Fibroblast of skin of scalp (primary cell): ENCODE measurements around the gene SLC36A2. TPM values are rescaled to one million over a fixed set of nuclear protein-coding genes. Genes with fewer than 3 reads are reported as not detected.
A peak's percentile ranks its signal among the peaks of the same experiment; 100 is the strongest.
"Not testable (repeated sequence)": the region's sequence is repeated elsewhere in the genome, so short reads cannot be mapped to it uniquely, and the experiment has no call there.

Experiments
- DNase-seq: peaks from one replicate; pipeline ENCODE4 v3.0.0-alpha.2; 2013
- polyA plus RNA-seq, 2 experiments: library from polyadenylated mRNA; unstranded; fragments of 120-200 nt; gene quantifications; one replicate each; pipeline ENCODE4 v1.2.1, GENCODE V29; 2013; ENCODE audit not compliant: insufficient read length in 2 of 2

Gene SLC36A2
- not detected for polyA plus RNA-seq (2013, experiment 1 of 2; ENCODE audit: insufficient read length)
- not detected for polyA plus RNA-seq (2013, experiment 2 of 2; ENCODE audit: insufficient read length)

GRCh38 chr5:151347369-151347768 lies at the start of gene SLC36A2:
Gene SLC36A2 (minus strand): TSS chr5:151347559. CDS start chr5:151347460, 99 bp downstream.
- DNase-seq, result no peak

- DNase-seq, result no peak
These were observed 41.6 kb upstream of the SLC36A2 start for GRCh38 chr5:151388960-151389359.

- no peak for DNase-seq
These were observed 36.7 kb upstream of the SLC36A2 start for GRCh38 chr5:151384106-151384505.

- DNase-seq, result no peak
These were observed 35.7 kb upstream of the SLC36A2 start for GRCh38 chr5:151383011-151383410.

- DNase-seq, result no peak
These were observed 35.2 kb upstream of the SLC36A2 start for GRCh38 chr5:151382576-151382975.

GRCh38 chr5:151381899-151382298 lies 34.5 kb upstream of the SLC36A2 start:
- DNase-seq, result no peak

- no peak for DNase-seq
These were observed 31.3 kb upstream of the SLC36A2 start for GRCh38 chr5:151378616-151379015.

- no peak for DNase-seq
These were observed 27.2 kb upstream of the SLC36A2 start for GRCh38 chr5:151374539-151374938.

GRCh38 chr5:151367038-151367437 lies 19.7 kb upstream of the SLC36A2 start:
- not testable (repeated sequence) for DNase-seq

- no peak for DNase-seq
These were observed 16.3 kb upstream of the SLC36A2 start for GRCh38 chr5:151363673-151364072.

- DNase-seq, result no peak
These were observed 15.6 kb upstream of the SLC36A2 start for GRCh38 chr5:151362970-151363369.

- DNase-seq, result no peak
These were observed 12.0 kb upstream of the SLC36A2 start for GRCh38 chr5:151359391-151359790.

- no peak for DNase-seq
These were observed 10.4 kb upstream of the SLC36A2 start for GRCh38 chr5:151357792-151358191.

- no peak for DNase-seq
These were observed 9.7 kb upstream of the SLC36A2 start for GRCh38 chr5:151357097-151357496.

GRCh38 chr5:151351671-151352070 lies 4.3 kb upstream of the SLC36A2 start:
- no peak for DNase-seq

- DNase-seq, result no peak
These were observed 1.4 kb upstream of the SLC36A2 start for GRCh38 chr5:151348789-151349188.

GRCh38 chr5:151345808-151346478 lies 1.4 kb downstream of the SLC36A2 start:
- peak; percentile 10 for DNase-seq

- DNase-seq, result no peak
These were observed 2.1 kb downstream of the SLC36A2 start for GRCh38 chr5:151345187-151345807.

- no peak for DNase-seq
These were observed 3.3 kb downstream of the SLC36A2 start for GRCh38 chr5:151344088-151344487.

- no peak for DNase-seq
These were observed 7.4 kb downstream of the SLC36A2 start for GRCh38 chr5:151340004-151340403.

- no peak for DNase-seq
These were observed 8.6 kb downstream of the SLC36A2 start for GRCh38 chr5:151338734-151339133.

GRCh38 chr5:151332857-151333256 lies 14.5 kb downstream of the SLC36A2 start:
- no peak for DNase-seq

GRCh38 chr5:151328734-151329133 lies 18.6 kb downstream of the SLC36A2 start:
- no peak for DNase-seq

- DNase-seq, result no peak
These were observed 19.8 kb downstream of the SLC36A2 start for GRCh38 chr5:151327585-151327984.
